ENCODE measurements around the gene COQ2. TPM values are rescaled to one million over a fixed set of nuclear protein-coding genes. Genes with fewer than 3 reads are reported as not detected.

Gene COQ2
- total and polyA plus RNA-seq, 7 donors: 6.4 to 29.1 (median 12.4) TPM

DNA sequence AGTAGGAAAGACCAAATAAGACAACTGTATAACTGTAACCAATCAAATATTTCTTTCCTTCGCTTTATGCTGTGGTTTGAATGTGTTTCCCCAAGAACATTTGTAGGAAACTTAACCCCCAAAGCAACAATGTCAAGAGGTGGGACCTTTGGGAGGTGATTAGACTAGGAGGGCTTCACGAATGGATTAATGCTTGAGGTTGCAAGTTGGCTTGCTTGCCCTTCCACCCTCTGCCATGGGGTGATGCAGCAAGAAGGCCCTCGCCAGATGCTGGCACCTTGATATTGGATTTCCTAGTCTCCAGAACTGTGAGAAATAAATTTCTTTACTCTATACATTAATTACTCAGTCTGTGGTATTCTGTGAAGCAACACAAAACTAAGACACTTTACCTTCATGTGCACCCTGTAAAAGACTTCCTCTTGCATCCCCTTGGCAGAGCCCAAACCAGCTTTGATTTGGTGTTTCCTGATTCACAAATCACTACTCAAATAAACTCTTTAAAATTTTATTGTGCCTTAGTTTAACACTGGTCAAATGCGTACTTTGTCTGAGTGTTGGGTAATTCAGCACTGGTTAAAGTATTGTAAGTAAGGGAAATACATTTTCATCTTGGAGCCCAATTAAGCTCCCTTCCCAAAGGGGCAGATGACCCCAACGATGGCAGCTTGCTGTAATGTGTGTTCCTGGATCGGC is 59.9 kb downstream of the COQ2 start:
- Histone ChIP-seq H3K27ac (no peak overlapping the region), H3K9me3 (no peaks in the 10 kb centered on the region), H3K27me3 (ENCODE audit: insufficient read depth in 3 of 3, low read length in 2 of 3) (no peaks in the 10 kb centered on the region), H3K36me3 (ENCODE audit: insufficient read depth in 1 of 2, low read depth in 1 of 2) (no peaks in the 10 kb centered on the region), H3K4me3 (no peak overlapping the region), H3K4me1 (no peaks in the 10 kb centered on the region)
- TF ChIP-seq, protein P1, sequence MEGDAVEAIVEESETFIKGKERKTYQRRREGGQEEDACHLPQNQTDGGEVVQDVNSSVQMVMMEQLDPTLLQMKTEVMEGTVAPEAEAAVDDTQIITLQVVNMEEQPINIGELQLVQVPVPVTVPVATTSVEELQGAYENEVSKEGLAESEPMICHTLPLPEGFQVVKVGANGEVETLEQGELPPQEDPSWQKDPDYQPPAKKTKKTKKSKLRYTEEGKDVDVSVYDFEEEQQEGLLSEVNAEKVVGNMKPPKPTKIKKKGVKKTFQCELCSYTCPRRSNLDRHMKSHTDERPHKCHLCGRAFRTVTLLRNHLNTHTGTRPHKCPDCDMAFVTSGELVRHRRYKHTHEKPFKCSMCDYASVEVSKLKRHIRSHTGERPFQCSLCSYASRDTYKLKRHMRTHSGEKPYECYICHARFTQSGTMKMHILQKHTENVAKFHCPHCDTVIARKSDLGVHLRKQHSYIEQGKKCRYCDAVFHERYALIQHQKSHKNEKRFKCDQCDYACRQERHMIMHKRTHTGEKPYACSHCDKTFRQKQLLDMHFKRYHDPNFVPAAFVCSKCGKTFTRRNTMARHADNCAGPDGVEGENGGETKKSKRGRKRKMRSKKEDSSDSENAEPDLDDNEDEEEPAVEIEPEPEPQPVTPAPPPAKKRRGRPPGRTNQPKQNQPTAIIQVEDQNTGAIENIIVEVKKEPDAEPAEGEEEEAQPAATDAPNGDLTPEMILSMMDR (IDR thresholded peaks at IDR 0.05): no peak
- DNase-seq (no peak), ATAC-seq (no peak)
- WGBS, 3 donors: 87 to 89% (median 88%) methylated on average over 6 of the region's 6 CpGs
- intact Hi-C loops (cut with DNase I): no loop called here

DNA sequence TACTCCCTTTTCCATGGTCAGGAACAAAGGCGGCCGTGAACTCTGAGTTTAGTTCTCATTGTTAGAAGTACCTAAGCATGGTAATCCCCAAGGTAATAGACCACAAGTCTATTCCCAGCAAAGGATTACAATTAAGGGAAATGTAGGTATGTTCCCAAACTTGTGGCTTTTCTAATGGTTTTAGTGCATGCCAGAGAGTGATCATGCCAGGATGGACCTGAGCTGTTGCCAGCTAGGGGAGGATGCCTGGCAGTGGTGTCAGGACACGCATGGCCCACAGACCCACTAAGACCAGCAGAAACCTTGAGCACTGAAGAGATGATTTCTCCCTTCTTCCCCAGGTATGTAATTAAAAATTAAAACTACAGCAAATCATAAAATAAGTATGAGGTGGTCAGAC is 60.8 kb downstream of the COQ2 start:
- Histone ChIP-seq H3K36me3 (ENCODE audit: insufficient read depth in 1 of 2, low read depth in 1 of 2) (no peaks in the 10 kb centered on the region), H3K27me3 (ENCODE audit: insufficient read depth in 3 of 3, low read length in 2 of 3) (no peaks in the 10 kb centered on the region), H3K27ac (no peak overlapping the region), H3K4me3 (no peak overlapping the region), H3K9me3 (no peaks in the 10 kb centered on the region), H3K4me1 (no peaks in the 10 kb centered on the region)
- no peak for ATAC-seq
- intact Hi-C loops (cut with DNase I): no loop called here
- WGBS, 3 donors: 84 to 93% (median 89%) methylated on average over 3 of the region's 3 CpGs
- DNase-seq: no peak
- TF ChIP-seq, protein P1 (IDR thresholded peaks at IDR 0.05): no peak

DNA sequence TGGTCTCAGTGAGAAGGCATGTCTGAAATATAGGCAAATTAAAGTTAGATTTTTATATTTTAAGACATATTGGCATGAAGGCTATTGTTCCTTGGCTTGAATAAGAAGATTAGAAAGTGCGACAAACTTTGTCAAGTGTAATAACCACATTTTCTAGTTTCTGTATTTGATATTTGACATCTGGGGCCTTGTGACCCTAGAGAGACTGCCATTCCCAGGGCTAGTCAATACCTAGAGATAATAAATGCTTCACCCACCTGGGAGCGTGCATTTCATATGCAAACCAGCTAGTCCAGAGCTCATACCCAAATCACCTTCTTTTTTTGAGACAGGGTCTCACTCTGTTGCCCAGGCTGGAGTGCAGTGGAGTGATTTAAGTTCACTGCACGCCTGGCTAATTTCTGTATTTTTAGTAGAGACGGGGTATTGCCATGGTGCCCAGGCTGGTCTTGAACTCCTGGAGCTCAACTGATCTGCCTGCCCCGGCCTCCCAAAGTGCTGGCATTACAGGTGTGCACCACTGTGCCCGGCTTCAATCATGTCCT is 62.6 kb downstream of the COQ2 start:
- 86 to 93% (median 87%) methylated on average over 6 of the region's 6 CpGs for WGBS, 3 donors
- no peak for DNase-seq
- no peak for ATAC-seq
- TF ChIP-seq, protein P1 (IDR thresholded peaks at IDR 0.05): no peak
- H3K4me3 ChIP-seq: no peak overlapping the region
- intact Hi-C loops (cut with DNase I): no loop called here
- no peaks in the 10 kb centered on the region for H3K9me3 ChIP-seq
- no peak overlapping the region for H3K27ac ChIP-seq
- no peaks in the 10 kb centered on the region for H3K36me3 ChIP-seq (ENCODE audit: insufficient read depth in 1 of 2, low read depth in 1 of 2)
- no peaks in the 10 kb centered on the region for H3K27me3 ChIP-seq (ENCODE audit: insufficient read depth in 3 of 3, low read length in 2 of 3)
- H3K4me1 ChIP-seq: no peaks in the 10 kb centered on the region

DNA sequence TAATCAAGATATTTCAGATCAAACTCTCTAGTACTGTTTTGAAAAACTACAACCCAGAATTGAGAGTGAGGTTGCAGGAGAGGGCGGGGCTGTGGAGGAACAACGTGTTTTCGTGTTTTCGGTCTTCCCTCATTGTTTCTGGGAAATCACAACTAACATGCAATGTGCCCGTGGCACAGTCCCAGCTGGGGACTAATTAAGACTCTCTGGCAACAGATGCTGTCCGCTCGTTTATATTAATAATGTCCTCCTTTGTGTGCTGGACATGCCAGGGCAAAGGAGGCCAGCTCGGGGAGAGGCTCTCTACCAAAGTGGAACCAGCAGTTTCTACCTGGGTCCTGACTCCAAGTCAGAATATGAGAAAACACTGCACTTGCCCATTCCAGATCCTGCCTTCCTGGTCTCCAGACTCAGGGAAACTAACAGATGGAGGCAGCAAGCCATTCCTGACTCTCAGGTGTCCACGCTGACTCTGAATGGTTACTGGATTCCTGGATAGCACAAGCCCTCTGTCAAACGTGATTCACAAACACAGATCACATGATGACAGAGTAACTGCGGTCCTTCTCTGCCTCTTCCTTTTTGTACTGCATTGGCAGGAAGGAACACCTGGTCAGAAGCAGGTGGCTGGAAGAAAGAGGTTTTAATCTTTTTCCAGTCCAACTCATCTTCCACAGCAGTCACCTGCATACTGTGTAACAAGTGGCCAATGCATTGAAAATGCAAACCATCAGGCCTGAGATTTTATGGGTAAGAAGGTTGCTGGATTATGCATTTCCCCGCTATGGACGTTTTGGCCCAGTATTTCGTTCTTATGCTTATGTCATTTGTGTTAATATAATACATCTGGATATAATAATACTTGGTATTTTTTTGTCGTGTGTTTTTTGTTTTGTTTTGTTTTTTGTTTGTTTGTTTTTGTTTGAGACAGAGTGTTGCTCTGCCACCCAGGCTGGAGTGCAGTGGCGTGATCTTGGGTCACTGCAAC is 65.0 kb downstream of the COQ2 start:
- H3K4me3 ChIP-seq: no peak overlapping the region
- intact Hi-C loops (cut with DNase I): no loop called here
- H3K27me3 ChIP-seq (ENCODE audit: insufficient read depth in 3 of 3, low read length in 2 of 3): no peaks in the 10 kb centered on the region
- no peak for ATAC-seq
- H3K27ac ChIP-seq: no peak overlapping the region
- no peaks in the 10 kb centered on the region for H3K36me3 ChIP-seq (ENCODE audit: insufficient read depth in 1 of 2, low read depth in 1 of 2)
- 46 to 53% (median 51%) methylated on average over 16 of the region's 16 CpGs for WGBS, 3 donors
- TF ChIP-seq, protein P1 (IDR thresholded peaks at IDR 0.05): no peak
- H3K4me1 ChIP-seq: no peaks in the 10 kb centered on the region
- DNase-seq: no peak
- H3K9me3 ChIP-seq: no peaks in the 10 kb centered on the region

Measured in psoas muscle (tissue), 8 donors.